HL-60 (cell line): ENCODE measurements around the gene CELF2.

Experiments used
- DNase-seq, 2 experiments: peaks; one replicate each; pipeline ENCODE4 v3.0.0-alpha.2; 2010 to 2020; ENCODE audit warnings: low read depth in 1 of 2, low spot score in 1 of 2
- H3K27ac ChIP-seq: fragments of 250-450 bp; sonication (Bioruptor Pico); replicated peaks from 2 replicates; pipeline ENCODE4 v1.5.1; 2020; ENCODE audit warnings: mild to moderate bottlenecking, moderate library complexity
- H3K27me3 ChIP-seq: fragments of 250-450 bp; sonication (Bioruptor Pico); 2 replicates; pipeline ENCODE4 v1.5.1; 2021; ENCODE audit warnings: mild to moderate bottlenecking, moderate library complexity; ENCODE audit not compliant: insufficient read depth, poor library complexity, severe bottlenecking
- H3K4me3 ChIP-seq: replicated peaks from 2 replicates; pipeline ENCODE4 v1.5.1; 2011; ENCODE audit warnings: mild to moderate bottlenecking, control low read depth, low read length; ENCODE audit not compliant: insufficient read depth
- CTCF ChIP-seq: IDR thresholded peaks from one replicate; pipeline ENCODE4 v1.5.1; 2011; ENCODE audit warnings: low read length, control low read depth, inconsistent platforms; ENCODE audit not compliant: insufficient read depth
- GABPA ChIP-seq: IDR thresholded peaks from 2 replicates; pipeline ENCODE4 v1.6.1; 2012; ENCODE audit warnings: low read depth
- POLR2AphosphoS5 ChIP-seq: IDR thresholded peaks from 2 replicates; pipeline ENCODE4 v1.6.1; 2012; ENCODE audit warnings: low read depth
- REST ChIP-seq: IDR thresholded peaks from 2 replicates; pipeline ENCODE4 v1.6.1; 2012; ENCODE audit warnings: low read depth; ENCODE audit not compliant: insufficient replicate concordance
- SPI1 ChIP-seq: IDR thresholded peaks from 2 replicates; pipeline ENCODE4 v1.6.1; 2012; ENCODE audit warnings: low read depth, mild to moderate bottlenecking, borderline replicate concordance

CELF2 gene

GRCh38 chr10:11153766-11154165 lies 136.1 kb downstream of the CELF2 start:
- TF ChIP-seq REST (no peak), POLR2AphosphoS5 (no peak), GABPA (no peak), SPI1 (no peak), CTCF (no peak)
- DNase-seq, result no peak
- H3K27me3 ChIP-seq, result no peaks in the 10 kb centered on the region
- no peak overlapping the region for H3K4me3 ChIP-seq
- H3K27ac ChIP-seq, result no peak overlapping the region

GRCh38 chr10:11154333-11154732 lies 136.7 kb downstream of the CELF2 start:
- TF ChIP-seq REST (no peak), CTCF (no peak), GABPA (no peak), POLR2AphosphoS5 (no peak), SPI1 (no peak)
- Histone ChIP-seq H3K27ac (no peak overlapping the region), H3K4me3 (no peak overlapping the region), H3K27me3 (no peaks in the 10 kb centered on the region)
- no peak for DNase-seq

GRCh38 chr10:11154849-11155498 lies 137.3 kb downstream of the CELF2 start:
- H3K27me3 ChIP-seq, result no peaks in the 10 kb centered on the region
- no peak for DNase-seq
- no peak overlapping the region for H3K4me3 ChIP-seq
- TF ChIP-seq CTCF, result no peak
- no peak for TF ChIP-seq GABPA
- TF ChIP-seq SPI1, result no peak
- no peak for TF ChIP-seq REST
- TF ChIP-seq POLR2AphosphoS5, result no peak
- no peak overlapping the region for H3K27ac ChIP-seq
